ENCODE measurements around the gene CYFIP1. TPM values are rescaled to one million over a fixed set of nuclear protein-coding genes. Genes with fewer than 3 reads are reported as not detected.

Gene CYFIP1
- total RNA-seq, 1 experiment from 2014 or later, result 112 TPM

- DNase-seq (ENCODE audit: low spot score), result no peak
- intact Hi-C loops (cut with micrococcal nuclease; ENCODE audit: unreplicated experiment), result loop anchor here (5.0 kb wide), 2 partner anchors 32 to 38 kb away; partner anchors contain the start of gene NIPA2
- Histone ChIP-seq H3K27ac (ENCODE audit: low read depth, low read length, poor library complexity, severe bottlenecking) (no peak overlapping the region), H3K27me3 (replicated peaks; ENCODE audit: insufficient read depth, low read depth, low read length, poor library complexity) (no peaks in the 10 kb centered on the region), H3K36me3 (ENCODE audit: insufficient read depth, low read length, poor library complexity, severe bottlenecking) (peaks cover 36% of the 10 kb centered on the region), H3K9me3 (ENCODE audit: low read depth, low read length, poor library complexity, severe bottlenecking) (no peaks in the 10 kb centered on the region), H3K4me3 (ENCODE audit: low read depth, low read length, poor library complexity, severe bottlenecking) (no peak overlapping the region), H3K4me1 (ENCODE audit: insufficient read depth, low read length, poor library complexity, severe bottlenecking) (peaks cover 3% of the 10 kb centered on the region)
- ChIA-PET CTCF (no interaction called here), POLR2A (ENCODE audit: low non-redundant PET) (no interaction called here)
- TF ChIP-seq CTCF (conservative IDR thresholded peaks at IDR 0.05; ENCODE audit: low read depth, low read length) (no peak), EZH2 (IDR thresholded peaks at IDR 0.05; ENCODE audit: borderline replicate concordance, low read depth, low read length, poor library complexity, severe bottlenecking) (no peak)
- BruUV-seq (replicated peaks), result no TSS peak
Measured at GRCh38 chr15:22874966-22875365, 105.2 kb downstream of the CYFIP1 start.

GRCh38 chr15:22874256-22874655 lies 105.9 kb downstream of the CYFIP1 start:
- CTCF ChIA-PET, result no interaction called here
- TF ChIP-seq CTCF (conservative IDR thresholded peaks at IDR 0.05; ENCODE audit: low read depth, low read length) (no peak), EZH2 (IDR thresholded peaks at IDR 0.05; ENCODE audit: borderline replicate concordance, low read depth, low read length, poor library complexity, severe bottlenecking) (no peak)
- Histone ChIP-seq H3K4me3 (ENCODE audit: low read depth, low read length, poor library complexity, severe bottlenecking) (no peak overlapping the region), H3K9me3 (ENCODE audit: low read depth, low read length, poor library complexity, severe bottlenecking) (no peaks in the 10 kb centered on the region), H3K4me1 (ENCODE audit: insufficient read depth, low read length, poor library complexity, severe bottlenecking) (peaks cover 3% of the 10 kb centered on the region), H3K27ac (ENCODE audit: low read depth, low read length, poor library complexity, severe bottlenecking) (no peak overlapping the region), H3K36me3 (ENCODE audit: insufficient read depth, low read length, poor library complexity, severe bottlenecking) (peaks cover 44% of the 10 kb centered on the region), H3K27me3 (replicated peaks; ENCODE audit: insufficient read depth, low read depth, low read length, poor library complexity) (no peaks in the 10 kb centered on the region)
- POLR2A ChIA-PET (ENCODE audit: low non-redundant PET), result no interaction called here
- intact Hi-C loops (cut with micrococcal nuclease; ENCODE audit: unreplicated experiment), result loop anchor here (5.0 kb wide), 2 partner anchors 33 to 37 kb away; partner anchors contain the start of gene NIPA2
- DNase-seq (ENCODE audit: low spot score), result no peak
- BruUV-seq (replicated peaks), result no TSS peak

GRCh38 chr15:22873841-22874240 lies 106.3 kb downstream of the CYFIP1 start:
- BruUV-seq (replicated peaks), result no TSS peak
- peaks cover 3% of the 10 kb centered on the region for H3K4me1 ChIP-seq (ENCODE audit: insufficient read depth, low read length, poor library complexity, severe bottlenecking)
- no peak for TF ChIP-seq CTCF (conservative IDR thresholded peaks at IDR 0.05; ENCODE audit: low read depth, low read length)
- TF ChIP-seq EZH2 (IDR thresholded peaks at IDR 0.05; ENCODE audit: borderline replicate concordance, low read depth, low read length, poor library complexity, severe bottlenecking), result no peak
- intact Hi-C loops (cut with micrococcal nuclease; ENCODE audit: unreplicated experiment), result loop anchor here (5.0 kb wide), 2 partner anchors 33 to 37 kb away; partner anchors contain the start of gene NIPA2
- no peak for DNase-seq (ENCODE audit: low spot score)
- POLR2A ChIA-PET (ENCODE audit: low non-redundant PET), result no interaction called here
- peak overlapping the region; percentile 56 for H3K27ac ChIP-seq (ENCODE audit: low read depth, low read length, poor library complexity, severe bottlenecking)
- no peak overlapping the region for H3K4me3 ChIP-seq (ENCODE audit: low read depth, low read length, poor library complexity, severe bottlenecking)
- no peaks in the 10 kb centered on the region for H3K9me3 ChIP-seq (ENCODE audit: low read depth, low read length, poor library complexity, severe bottlenecking)
- no peaks in the 10 kb centered on the region for H3K27me3 ChIP-seq (replicated peaks; ENCODE audit: insufficient read depth, low read depth, low read length, poor library complexity)
- H3K36me3 ChIP-seq (ENCODE audit: insufficient read depth, low read length, poor library complexity, severe bottlenecking), result peaks cover 48% of the 10 kb centered on the region
- CTCF ChIA-PET, result no interaction called here
